ENCODE results near the gene SULT6B1.
"Not testable (repeated sequence)": the region's sequence is repeated elsewhere in the genome, so short reads cannot be mapped to it uniquely, and the experiment has no call there.

SULT6B1 gene, protein sequence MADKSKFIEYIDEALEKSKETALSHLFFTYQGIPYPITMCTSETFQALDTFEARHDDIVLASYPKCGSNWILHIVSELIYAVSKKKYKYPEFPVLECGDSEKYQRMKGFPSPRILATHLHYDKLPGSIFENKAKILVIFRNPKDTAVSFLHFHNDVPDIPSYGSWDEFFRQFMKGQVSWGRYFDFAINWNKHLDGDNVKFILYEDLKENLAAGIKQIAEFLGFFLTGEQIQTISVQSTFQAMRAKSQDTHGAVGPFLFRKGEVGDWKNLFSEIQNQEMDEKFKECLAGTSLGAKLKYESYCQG

DNA sequence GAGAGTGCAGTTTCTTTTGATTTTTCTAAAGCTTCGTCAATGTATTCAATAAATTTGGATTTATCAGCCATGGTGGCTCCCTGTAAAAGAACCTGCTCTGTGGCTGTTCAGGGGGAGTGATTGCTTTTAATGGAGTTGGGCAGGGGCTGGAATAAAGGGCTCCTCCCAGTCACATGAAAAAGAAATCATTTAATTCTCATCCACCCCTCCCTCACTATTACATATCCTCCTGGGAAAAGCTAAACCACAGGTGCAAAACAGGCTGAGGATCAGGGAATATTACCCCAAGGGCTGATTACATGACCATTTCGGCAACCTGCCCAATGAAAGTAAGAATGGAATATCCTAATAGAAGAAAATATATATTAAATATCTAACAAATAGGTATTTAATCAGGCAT is at the start of gene SULT6B1:
SULT6B1 (minus strand) TSS at position 101 of the 400 bp plus-strand sequence; CDS start at position 71, 30 bp downstream.
- DNase-seq (ENCODE audit: low read depth in 2 of 2, low spot score in 1 of 2): no peak

DNA sequence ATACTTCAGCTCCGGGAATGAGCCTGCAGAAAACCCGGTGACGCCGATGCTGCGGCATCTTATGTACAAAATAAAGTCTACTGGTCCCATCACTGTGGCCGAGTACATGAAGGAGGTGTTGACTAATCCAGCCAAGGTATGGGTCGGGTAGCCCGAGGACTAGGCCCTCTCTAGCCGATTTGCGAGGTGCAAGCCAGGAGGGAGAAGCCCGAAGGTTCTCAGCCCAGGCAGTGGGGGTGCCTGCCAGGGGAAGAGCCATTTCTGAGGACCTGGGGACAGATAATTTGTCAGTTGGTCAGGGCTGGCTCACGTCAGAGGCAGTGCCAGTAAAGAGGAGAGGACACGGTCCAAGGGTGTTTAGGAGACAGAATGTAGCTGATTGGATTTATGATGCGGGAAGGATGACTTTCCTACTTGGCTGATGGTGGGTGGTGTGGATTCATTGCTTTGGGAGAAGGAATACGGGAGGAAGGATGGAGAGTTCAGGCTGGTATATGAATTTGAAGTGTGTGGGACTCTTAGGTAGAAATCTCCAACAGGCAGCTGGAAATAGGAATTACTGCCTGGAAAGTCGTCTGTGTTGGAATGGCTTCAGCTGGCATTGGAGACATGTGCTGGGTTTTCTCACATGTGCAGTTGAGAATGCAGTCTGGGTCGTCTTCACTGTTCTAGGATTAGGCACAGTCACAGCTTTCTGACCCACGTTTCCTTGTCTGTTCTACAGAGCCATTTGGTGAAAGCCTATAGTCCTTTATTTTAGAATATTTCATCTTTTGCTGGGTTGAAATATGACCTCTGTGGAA is 43.9 kb upstream of the SULT6B1 start:
- DNase-seq (ENCODE audit: low read depth in 2 of 2, low spot score in 1 of 2): no peak

DNA sequence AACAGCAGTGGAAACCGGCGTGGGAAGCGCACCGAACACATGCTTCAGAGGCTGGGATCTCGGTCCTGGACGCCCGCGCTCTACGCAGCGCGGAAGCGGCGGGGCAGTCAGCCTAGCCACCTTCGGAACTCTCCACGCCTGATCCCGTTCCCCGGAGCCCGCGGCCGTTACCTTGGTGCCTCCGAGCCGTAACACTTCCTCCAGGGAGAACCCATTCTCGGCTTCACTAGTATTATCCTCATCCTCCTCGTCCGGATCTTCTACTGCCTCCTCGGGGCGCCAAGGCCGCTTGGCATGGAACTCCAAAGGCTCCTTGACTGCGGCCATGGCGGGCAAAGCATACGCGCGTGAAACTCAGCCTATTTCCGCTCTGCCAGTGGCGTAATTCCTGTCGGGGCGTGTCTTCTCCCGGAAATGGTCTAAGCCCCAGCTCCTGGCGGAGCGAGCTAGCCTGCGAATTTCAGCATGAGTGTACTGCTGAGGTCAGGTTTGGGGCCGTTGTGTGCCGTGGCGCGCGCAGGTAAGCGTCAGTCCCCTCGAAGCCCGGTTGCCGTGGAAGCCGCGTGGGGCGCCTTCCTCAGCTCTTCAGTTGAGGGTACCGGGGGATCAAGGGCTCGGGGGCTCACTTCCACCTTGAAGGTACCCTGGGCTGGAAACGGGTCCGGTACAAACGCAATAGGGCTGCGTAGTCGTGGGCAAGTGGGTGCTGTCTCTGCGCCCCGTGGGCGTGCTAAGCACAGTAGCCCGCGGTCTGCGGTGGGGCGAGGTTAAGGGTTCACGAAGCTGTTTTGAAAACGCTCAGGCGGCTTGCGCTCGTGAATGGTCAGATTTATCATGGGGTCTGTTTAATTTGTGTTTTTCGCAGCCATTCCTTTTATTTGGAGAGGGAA is 43.0 kb upstream of the SULT6B1 start, which contains the start of the genes CEBPZ and NDUFAF7:
CEBPZ (minus strand) TSS at position 356 of the 890 bp plus-strand sequence; CDS start at position 327, 29 bp downstream.
NDUFAF7 (plus strand) TSS at position 418 of the 890 bp plus-strand sequence; CDS start at position 466, 48 bp downstream.
- DNase-seq (ENCODE audit: low read depth in 2 of 2, low spot score in 1 of 2): peak; percentile 66 to 77

DNA sequence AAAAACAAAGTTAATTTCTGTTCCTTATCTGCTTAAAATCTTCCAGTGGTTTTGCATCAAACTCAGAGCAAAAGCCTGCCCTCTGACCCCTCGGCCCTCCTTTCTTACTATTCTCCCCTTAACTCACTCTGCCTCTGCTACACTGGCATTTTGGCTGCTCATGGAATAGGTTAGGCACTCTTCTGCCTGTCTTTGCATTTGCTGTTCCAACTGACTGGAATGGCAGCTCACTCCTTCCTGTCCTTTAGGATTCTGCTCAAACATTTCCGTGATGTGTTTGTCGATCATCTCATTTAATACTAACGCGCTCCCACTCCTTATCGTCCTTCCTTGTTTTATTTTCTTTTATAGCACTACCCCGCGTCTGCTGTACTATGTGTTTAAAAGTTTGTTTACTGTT is 42.1 kb upstream of the SULT6B1 start:
- no peak for DNase-seq (ENCODE audit: low read depth in 2 of 2, low spot score in 1 of 2)

DNA sequence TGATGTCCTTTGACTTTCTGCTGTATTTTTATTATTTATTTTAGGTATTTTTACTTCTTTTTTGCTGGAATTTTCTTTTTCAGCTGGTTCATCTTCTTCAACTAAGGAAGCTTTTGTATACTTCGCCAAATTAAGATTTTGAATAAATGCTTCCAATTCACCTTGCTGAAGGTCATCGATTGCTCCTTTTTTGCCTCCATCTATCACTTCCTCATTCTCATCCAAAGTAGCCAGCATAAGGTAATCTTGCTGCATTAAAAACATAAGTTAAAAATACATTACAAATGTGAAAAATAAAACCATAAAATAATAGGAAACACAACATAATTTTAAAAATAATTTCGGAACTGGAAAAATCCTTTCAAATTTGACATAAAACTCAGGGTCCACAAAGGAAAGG is 40.3 kb upstream of the SULT6B1 start:
- DNase-seq (ENCODE audit: low read depth in 2 of 2, low spot score in 1 of 2): no peak

DNA sequence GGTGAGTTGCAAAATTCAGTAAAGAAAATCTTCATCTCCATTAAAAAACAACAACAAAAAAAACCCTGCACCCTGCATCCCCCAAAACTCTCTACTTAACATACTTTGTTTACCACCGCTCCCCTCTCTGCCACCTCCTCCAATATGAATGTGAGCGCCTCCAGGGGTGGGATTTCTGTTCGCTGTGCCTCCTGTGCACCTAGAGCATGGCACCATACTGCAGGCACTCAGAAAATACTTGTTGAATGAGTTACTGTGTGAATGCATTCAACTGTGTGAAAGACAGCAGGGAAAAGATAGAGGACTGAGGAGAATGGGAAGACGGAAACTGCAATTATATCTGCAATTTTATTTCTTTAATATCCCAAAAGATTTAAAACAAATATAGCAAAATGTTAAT is 38.4 kb upstream of the SULT6B1 start:
- DNase-seq (ENCODE audit: low read depth in 2 of 2, low spot score in 1 of 2): no peak

DNA sequence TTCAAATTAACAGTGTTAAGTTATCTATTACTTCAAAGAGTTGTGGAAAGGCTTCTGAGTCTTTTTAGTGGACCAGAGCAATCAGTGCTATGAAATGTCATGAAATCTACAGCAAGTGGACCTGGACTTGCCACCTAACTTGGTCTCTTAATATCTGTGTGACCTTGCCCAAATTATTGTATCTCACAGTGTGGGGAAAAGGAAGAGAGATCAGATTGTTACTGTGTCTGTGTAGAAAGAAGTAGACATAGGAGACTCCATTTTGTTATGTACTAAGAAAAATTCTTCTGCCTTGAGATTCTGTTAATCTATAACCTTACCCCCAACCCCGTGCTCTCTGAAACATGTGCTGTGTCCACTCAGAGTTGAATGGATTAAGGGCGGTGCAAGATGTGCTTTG is 36.7 kb upstream of the SULT6B1 start:
- DNase-seq (ENCODE audit: low read depth in 2 of 2, low spot score in 1 of 2): not testable (repeated sequence)

DNA sequence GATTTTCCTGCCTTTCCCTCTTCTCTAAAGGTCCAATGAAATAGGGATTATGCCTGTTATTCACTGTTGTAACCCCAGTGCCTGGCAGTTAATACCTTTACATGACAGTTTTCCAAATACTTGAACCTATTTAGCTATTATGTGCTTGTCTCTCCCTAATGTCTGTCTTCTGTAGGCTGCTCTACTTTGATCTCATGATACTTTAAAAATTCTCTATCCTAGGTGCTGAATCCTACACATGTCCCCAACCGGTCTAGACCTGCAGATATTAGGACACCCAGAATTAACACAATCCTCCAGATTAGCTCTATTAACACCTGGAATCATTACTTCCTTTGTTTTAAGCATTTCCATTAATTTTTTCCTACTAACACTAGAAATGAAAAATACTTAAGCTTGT is 35.6 kb upstream of the SULT6B1 start:
- DNase-seq (ENCODE audit: low read depth in 2 of 2, low spot score in 1 of 2): no peak

DNA sequence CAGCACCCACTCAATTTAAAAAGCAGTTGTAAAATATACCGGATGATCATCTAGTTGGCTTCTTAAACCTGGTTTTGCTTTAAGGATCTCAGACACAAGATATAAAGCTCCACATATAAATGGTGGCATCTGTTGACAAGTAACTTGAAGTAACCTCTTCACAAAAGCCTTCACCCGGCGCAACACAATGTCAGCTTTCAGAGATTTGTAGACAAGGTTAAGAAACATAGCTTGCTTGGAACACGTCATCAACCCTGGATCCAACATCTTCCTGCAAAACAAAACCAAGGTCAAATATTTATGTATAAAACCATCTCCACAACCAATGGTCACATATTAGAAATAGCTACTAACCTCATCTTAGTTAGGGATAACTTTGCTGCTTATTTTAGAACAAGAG is 34.7 kb upstream of the SULT6B1 start:
- no peak for DNase-seq (ENCODE audit: low read depth in 2 of 2, low spot score in 1 of 2)

DNA sequence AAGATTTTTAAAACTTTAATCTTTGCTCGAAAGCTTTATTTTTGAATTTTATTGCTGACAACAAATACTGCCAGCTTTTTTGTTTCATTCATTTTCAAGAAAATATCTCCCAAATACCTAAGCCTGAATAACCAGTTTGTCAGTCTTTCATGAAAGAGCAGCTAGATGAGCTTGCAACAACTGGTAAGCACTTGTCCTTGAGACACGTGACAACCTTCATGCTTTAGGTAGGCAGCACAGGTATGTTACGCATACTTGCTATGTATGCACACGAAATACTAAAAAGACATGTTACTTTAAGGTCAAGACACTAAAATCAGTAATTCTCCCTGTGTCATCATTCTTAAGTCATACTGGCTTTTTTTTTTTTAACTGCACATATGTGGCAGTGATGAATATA is 30.6 kb upstream of the SULT6B1 start:
- no peak for DNase-seq (ENCODE audit: low read depth in 2 of 2, low spot score in 1 of 2)

DNA sequence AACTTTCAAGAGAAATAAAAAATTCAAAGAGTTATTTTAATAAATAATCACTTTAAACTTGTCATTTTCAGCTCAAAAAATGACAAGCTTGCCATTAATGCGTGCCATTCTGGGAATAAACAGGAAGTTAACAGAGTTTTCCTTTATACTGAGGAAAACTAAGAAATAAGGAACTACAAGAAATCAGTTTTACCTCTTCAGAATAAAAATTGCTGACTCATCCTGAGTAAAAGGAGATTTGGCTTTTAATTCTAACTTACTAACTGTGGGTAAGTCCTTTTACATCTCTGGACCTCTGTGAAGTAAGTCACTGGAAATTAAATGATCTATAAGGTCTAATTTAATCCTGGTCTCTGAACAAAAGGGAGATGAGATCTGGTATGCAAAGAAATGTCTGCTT is 26.8 kb upstream of the SULT6B1 start:
- no peak for DNase-seq (ENCODE audit: low read depth in 2 of 2, low spot score in 1 of 2)

DNA sequence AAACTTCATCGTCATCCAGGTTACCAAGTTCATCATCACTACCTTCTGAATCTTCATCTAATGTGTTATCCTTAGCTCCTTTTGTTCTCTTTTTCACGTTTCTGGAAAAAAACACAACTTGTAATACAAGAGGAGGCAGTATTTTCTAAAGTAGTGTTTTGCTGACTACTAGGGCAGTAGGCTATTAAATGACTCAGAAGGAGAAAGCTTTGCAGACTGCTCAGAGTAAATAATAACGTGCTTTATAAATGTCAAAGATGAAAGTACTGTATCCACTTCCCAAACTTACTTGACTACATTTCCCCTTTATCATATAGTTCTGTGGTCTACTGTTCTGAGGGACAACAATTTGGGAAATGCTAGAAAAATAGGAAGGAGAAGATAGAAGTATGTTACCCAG is 23.5 kb upstream of the SULT6B1 start:
- DNase-seq (ENCODE audit: low read depth in 2 of 2, low spot score in 1 of 2): no peak

DNA sequence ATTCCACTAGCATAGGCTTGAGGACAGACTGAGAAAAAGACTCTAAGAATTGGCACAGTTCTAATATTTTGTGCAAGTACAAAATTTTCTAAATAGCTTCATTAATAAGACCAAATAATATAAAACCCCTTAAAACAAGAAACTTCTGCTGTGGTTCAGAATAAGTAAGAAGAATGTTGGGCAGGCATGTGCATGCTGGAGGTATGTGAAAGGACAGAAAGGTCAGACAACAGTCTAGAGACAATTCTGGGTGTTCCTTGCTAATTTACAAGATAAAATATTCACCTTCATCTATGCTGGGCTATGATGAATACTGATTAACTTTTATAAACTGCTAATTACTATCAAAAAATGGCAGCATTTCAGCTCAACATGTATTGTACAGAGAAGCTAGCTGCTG is 22.7 kb upstream of the SULT6B1 start:
- no peak for DNase-seq (ENCODE audit: low read depth in 2 of 2, low spot score in 1 of 2)

DNA sequence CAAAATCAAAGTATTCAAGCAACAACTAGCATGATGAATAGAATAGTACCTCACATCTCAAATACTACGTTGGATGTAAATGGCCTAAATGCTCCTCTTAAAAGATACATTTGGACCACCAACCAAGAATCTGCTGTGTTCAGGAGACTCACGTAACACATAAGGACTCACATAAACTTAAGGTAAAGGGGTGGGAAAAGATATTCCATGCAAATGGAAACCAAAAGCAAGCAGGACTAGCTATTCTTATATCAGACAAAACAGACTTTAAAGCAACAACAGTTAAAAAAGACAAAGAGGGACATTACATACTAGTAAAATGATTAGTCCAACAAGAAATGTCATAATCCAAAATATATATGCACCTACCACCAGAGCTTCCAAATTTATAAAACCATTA is 18.3 kb upstream of the SULT6B1 start:
- not testable (repeated sequence) for DNase-seq (ENCODE audit: low read depth in 2 of 2, low spot score in 1 of 2)

DNA sequence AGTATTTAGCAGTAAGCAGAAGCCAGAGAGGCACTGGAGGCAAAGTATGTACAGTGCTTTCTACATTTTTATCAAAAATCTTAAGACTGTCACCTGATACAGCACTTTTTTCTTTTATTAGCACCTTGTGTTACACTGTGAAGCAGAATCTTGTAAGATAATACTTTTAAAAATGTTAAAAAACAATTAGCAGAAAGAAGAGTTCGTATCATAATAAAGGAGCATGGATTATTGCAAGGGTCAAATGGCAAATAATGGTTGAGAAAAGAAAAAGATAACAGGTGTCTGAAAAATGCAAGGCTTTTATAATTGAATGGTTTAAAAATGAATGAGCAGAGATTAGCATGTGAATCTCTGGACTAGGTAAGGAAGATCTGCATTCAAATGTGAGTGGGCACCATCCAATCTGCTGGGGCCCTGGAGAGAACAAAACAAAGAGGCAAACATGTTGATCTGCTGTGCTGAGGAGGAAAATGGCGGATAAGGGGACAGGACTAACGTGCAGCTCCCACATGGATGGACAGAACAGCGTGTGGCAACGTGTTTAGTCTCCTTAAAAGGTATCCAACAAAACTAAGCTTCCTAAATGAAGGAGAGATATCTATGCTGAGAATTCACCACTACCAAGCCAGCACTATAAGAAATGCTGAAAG is 17.3 kb upstream of the SULT6B1 start:
- DNase-seq (ENCODE audit: low read depth in 2 of 2, low spot score in 1 of 2): no peak

DNA sequence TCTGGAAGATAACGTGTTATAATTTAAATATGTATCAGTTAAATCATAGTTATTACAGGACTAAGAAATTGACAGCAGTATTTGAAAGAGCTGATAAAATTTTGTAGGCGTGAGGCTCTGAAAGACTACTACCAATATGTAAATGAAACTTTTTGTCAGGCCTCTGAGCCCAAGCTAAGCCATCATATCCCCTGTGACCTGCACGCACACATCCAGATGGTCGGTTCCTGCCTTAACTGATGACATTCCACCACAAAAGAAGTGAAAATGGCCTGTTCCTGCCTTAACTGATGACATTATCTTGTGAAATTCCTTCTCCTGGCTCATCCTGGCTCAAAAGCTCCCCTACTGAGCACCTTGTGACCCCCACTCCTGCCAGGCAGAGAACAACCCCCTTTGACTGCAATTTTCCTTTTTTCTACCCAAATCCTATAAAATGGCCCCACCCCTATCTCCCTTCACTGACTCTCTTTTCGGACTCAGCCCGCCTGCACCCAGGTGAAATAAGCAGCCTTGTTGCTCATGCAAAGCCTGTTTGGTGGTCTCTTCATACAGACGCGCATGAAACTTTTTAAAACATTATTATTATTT is 16.7 kb upstream of the SULT6B1 start:
- DNase-seq (ENCODE audit: low read depth in 2 of 2, low spot score in 1 of 2): not testable (repeated sequence)

DNA sequence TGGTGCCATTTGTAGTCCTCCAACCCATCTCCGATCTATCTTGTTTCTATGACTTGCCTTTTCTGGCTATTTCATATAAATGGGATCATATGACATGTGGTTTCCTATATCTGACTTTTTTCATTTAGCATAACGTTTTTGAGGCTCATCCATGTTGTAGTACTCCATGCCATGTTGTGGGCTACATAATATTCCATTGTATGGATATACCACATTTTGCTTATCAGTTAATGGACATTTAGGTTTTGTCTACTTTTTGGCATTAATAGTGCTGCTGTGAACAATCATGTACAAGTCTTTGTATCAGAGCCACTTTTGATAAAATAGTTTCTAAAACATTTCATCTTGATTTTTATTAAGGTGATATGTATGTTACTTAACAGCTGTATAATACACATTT is 15.2 kb upstream of the SULT6B1 start:
- DNase-seq (ENCODE audit: low read depth in 2 of 2, low spot score in 1 of 2): no peak

DNA sequence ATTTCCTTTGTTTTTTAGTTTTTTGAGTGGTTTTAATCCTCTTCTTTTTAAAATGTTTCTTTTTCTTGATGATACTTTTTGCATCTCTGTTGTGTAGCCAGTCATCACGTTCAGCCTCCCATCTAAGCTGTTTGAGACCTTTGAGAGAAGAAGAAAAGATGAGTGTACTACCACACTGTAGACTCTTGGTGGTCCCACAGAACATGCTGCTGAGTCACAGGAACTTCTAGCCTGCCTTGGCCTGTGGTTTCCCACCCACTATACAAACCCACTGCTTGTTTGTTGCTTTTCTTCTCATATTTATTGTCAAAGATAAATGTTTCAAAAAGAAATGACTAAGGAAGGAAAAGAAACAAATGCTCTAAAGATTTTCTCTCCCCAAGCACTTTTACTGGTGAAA is 13.3 kb upstream of the SULT6B1 start:
- DNase-seq (ENCODE audit: low read depth in 2 of 2, low spot score in 1 of 2): peak; percentile 20 to 56

DNA sequence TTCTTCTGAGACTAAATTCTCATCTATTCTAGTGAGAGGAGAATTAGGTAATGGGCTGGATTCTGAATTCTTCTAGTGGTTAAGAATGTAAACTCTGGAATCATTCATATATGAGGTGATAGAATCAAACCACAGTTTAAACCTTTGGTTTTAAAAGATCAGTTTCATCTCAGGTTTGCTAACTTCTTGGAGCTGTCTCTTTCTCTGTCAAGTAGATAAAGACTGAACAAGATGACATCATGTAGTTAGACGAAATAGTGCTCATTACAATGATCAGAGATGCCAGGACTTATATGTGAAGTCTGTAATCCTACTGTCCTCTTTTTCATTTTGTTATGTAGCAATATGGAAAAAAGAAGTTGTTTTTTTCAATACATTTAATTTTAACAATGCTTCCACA is 12.7 kb upstream of the SULT6B1 start:
- DNase-seq (ENCODE audit: low read depth in 2 of 2, low spot score in 1 of 2): no peak

DNA sequence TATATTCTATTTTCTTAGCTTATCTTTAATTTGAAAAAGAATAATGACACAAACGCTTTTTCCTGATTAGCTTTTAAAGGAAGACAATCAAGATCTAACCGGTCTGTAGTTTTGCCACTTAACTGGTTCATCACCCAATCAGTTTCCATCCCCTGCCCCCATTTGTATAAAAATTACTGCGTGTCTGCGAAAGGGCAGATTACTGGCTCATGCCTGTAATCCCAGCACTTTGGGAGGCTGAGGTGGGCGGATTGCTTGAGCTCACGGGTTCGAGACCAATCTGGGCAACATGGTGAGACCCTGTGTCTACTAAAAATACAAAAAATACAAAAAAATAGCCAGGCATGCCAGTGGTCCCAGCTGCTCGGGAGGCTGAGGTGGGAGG is 10.2 kb upstream of the SULT6B1 start:
- DNase-seq (ENCODE audit: low read depth in 2 of 2, low spot score in 1 of 2): no peak

Measured in stimulated activated CD8-positive, alpha-beta memory T cell treated with anti-CD3 and anti-CD28 coated beads, Interleukin-4, amount 100 ng/mL, for 4 hours (primary cell).